Measurements from ENCODE around the gene IPO5. TPM values are rescaled to one million over a fixed set of nuclear protein-coding genes. Genes with fewer than 3 reads are reported as not detected.

IPO5 gene
- total RNA-seq, 1 donor from 2014 or later = 83.6 TPM

DNA sequence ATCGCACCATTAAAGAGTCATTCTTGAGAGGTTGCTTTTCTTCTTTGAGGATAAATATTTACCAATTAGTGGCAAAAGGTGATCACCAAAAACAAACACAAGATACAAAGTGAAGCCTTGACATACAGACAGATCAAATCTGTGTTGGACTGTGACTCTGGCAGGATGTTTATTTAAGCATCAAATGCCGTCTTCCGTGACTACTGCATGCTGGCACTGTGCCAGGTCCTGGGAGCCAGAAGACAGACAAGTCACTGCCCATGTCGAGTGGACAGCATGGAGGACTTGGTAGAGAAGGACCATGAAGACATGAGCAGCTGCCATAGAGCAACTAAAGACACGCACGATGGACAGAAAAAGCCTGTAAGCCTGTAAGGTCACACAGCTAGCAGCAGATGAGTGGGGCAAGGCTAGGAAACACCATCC, 96.6 kb downstream of the IPO5 start:
- intact Hi-C loops (cut with DNase I) = no loop called here
- ATAC-seq (no peak), DNase-seq (no peak)
- Histone ChIP-seq H3K9me3 (no peaks in the 10 kb centered on the region), H3K27ac (no peak overlapping the region), H3K36me3 (no peaks in the 10 kb centered on the region), H3K27me3 (ENCODE audit: low read depth) (no peaks in the 10 kb centered on the region), H3K4me3 (no peak overlapping the region), H3K4me1 (peaks cover 3% of the 10 kb centered on the region)
- TF ChIP-seq, protein P1, sequence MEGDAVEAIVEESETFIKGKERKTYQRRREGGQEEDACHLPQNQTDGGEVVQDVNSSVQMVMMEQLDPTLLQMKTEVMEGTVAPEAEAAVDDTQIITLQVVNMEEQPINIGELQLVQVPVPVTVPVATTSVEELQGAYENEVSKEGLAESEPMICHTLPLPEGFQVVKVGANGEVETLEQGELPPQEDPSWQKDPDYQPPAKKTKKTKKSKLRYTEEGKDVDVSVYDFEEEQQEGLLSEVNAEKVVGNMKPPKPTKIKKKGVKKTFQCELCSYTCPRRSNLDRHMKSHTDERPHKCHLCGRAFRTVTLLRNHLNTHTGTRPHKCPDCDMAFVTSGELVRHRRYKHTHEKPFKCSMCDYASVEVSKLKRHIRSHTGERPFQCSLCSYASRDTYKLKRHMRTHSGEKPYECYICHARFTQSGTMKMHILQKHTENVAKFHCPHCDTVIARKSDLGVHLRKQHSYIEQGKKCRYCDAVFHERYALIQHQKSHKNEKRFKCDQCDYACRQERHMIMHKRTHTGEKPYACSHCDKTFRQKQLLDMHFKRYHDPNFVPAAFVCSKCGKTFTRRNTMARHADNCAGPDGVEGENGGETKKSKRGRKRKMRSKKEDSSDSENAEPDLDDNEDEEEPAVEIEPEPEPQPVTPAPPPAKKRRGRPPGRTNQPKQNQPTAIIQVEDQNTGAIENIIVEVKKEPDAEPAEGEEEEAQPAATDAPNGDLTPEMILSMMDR (IDR thresholded peaks at IDR 0.05) = no peak

GRCh38 chr13:98052412-98052811, 98.9 kb downstream of the IPO5 start:
- no peak overlapping the region for H3K4me3 ChIP-seq
- no peak for DNase-seq
- no peak for ATAC-seq
- no peaks in the 10 kb centered on the region for H3K36me3 ChIP-seq
- no peaks in the 10 kb centered on the region for H3K9me3 ChIP-seq
- intact Hi-C loops (cut with DNase I) = no loop called here
- no peak overlapping the region for H3K27ac ChIP-seq
- H3K4me1 ChIP-seq = peaks cover 3% of the 10 kb centered on the region
- no peaks in the 10 kb centered on the region for H3K27me3 ChIP-seq (ENCODE audit: low read depth)
- TF ChIP-seq, protein P1 (IDR thresholded peaks at IDR 0.05) = no peak

DNA sequence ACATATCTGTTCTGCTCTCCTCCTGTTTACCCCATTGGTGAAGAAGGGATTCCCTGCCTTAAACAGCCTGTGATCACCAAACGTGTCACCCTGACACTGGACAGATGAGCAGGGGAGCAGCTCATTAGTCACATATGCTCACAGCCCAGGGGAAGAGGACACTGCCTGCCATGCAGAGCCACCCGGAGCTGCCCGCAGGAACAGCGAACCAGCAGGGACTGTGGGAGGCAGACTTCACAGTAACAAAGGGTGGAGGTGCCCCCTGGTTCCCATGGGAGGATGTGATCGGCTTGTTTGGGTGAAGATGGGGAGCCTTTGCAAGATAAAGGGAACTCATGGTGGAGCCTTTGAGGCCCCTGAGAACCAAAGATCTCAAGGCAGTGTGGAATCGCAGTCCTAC, 100.8 kb downstream of the IPO5 start:
- intact Hi-C loops (cut with DNase I) = no loop called here
- Histone ChIP-seq H3K4me1 (peaks cover 3% of the 10 kb centered on the region), H3K27me3 (ENCODE audit: low read depth) (no peaks in the 10 kb centered on the region), H3K9me3 (no peaks in the 10 kb centered on the region), H3K4me3 (no peak overlapping the region), H3K27ac (no peak overlapping the region), H3K36me3 (no peaks in the 10 kb centered on the region)
- ATAC-seq (no peak), DNase-seq (no peak)
- TF ChIP-seq, protein P1 (IDR thresholded peaks at IDR 0.05) = no peak

DNA sequence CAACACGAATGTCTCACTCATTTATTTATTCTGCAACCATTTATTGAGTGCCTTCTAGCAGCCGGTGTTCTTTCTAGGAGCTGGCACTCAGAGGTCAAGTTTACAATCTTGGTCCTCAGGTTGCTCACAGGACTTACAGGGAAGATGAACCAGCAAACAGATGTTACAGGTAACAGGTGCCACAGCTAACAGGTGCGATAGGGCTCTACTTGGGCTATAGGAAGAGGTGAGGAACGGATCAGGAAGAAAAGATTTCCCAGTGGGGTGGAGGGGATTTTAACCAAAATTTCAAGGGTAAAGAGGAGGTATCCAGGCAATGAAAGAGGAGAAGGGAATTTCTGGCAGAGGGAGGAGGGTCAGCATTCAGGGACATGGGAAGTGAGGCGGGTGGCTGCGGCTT, 102.1 kb downstream of the IPO5 start:
- ATAC-seq = no peak
- Histone ChIP-seq H3K27me3 (ENCODE audit: low read depth) (no peaks in the 10 kb centered on the region), H3K27ac (no peak overlapping the region), H3K9me3 (no peaks in the 10 kb centered on the region), H3K36me3 (no peaks in the 10 kb centered on the region), H3K4me1 (no peaks in the 10 kb centered on the region), H3K4me3 (no peak overlapping the region)
- intact Hi-C loops (cut with DNase I) = no loop called here
- DNase-seq = no peak
- TF ChIP-seq, protein P1 (IDR thresholded peaks at IDR 0.05) = no peak

DNA sequence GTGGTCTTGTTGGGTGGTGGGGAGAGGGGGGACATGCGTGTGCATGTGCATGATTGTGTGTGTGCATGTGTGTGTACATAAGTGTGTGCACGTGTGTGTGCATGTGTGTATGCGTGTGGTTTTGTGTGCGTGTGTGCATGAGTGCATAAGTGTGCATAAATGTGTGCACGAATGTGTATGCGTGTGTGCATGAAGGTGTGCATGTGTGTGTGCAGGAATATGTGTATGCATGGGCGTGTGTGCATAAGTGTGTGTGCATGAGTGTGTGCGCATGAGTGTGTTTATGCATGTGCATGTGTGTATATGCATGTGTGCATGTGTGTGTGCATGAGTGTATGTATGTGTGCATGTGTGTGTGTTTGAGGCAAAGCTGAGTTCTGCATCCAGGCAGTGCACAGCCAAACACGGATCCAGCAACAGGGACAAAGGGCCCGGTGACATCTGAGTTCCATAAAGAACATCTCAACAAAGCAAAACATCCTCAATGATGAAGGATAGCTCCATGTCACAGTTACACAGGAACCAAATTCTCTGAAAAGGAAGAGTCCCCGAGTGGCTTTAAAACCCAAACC, 103.5 kb downstream of the IPO5 start:
- intact Hi-C loops (cut with DNase I) = no loop called here
- H3K4me3 ChIP-seq = no peak overlapping the region
- ATAC-seq (no peak), DNase-seq (no peak)
- no peaks in the 10 kb centered on the region for H3K4me1 ChIP-seq
- H3K9me3 ChIP-seq = no peaks in the 10 kb centered on the region
- H3K27ac ChIP-seq = no peak overlapping the region
- TF ChIP-seq, protein P1 (IDR thresholded peaks at IDR 0.05) = no peak
- H3K27me3 ChIP-seq (ENCODE audit: low read depth) = no peaks in the 10 kb centered on the region
- H3K36me3 ChIP-seq = no peaks in the 10 kb centered on the region
